Coronary artery (tissue), 2 donors: ENCODE measurements around the gene AP4B1.

Experiments used
- DNase-seq: peaks from one replicate; pipeline ENCODE4 v3.0.0-alpha.2; 2017; ENCODE audit warnings: low spot score
- H3K27ac ChIP-seq, 2 donors: fragments of 200-600 bp; sonication (generic); one replicate each; pipeline ENCODE4 v1.5.1; 2016 to 2019
- H3K4me3 ChIP-seq: fragments of 200-600 bp; sonication (generic); 2 replicates; pipeline ENCODE4 v1.5.1; 2016; ENCODE audit warnings: mild to moderate bottlenecking, moderate library complexity
- CTCF ChIP-seq: fragments of 200-600 bp; sonication (generic); IDR thresholded peaks from one replicate; pipeline ENCODE4 v1.5.1; 2019; ENCODE audit warnings: antibody characterized with exemption

Gene AP4B1

GRCh38 chr1:113929750-113930498, 25.3 kb upstream of the AP4B1 start:
- peak overlapping the region; percentile 91 to 98 for H3K27ac ChIP-seq
- DNase-seq, result peak; percentile 82
- peak overlapping the region; percentile 95 for H3K4me3 ChIP-seq
- TF ChIP-seq CTCF, result no peak

GRCh38 chr1:113928941-113929749, 24.5 kb upstream of the AP4B1 start, which contains the start of gene HIPK1:
TSS of gene HIPK1 (plus strand) at chr1:113929324.
- no peak for TF ChIP-seq CTCF
- Histone ChIP-seq H3K27ac (peak within 1 kb of the TSS; percentile 91 to 98), H3K4me3 (peak within 1 kb of the TSS; percentile 95)
- peak; percentile 96 for DNase-seq

GRCh38 chr1:113928187-113928930, 23.8 kb upstream of the AP4B1 start:
- no peak for TF ChIP-seq CTCF
- no peak for DNase-seq

GRCh38 chr1:113924473-113924872, 19.9 kb upstream of the AP4B1 start:
- DNase-seq, result no peak
- H3K27ac ChIP-seq, result no peak overlapping the region
- no peak for TF ChIP-seq CTCF

More at GRCh38 chr1:113928187-113928930, 23.8 kb upstream of the AP4B1 start:
- peak overlapping the region; percentile 91 to 98 for H3K27ac ChIP-seq
- H3K4me3 ChIP-seq, result peak overlapping the region; percentile 95

GRCh38 chr1:113922957-113923356, 18.4 kb upstream of the AP4B1 start:
- Histone ChIP-seq H3K27ac (no peak overlapping the region), H3K4me3 (no peak overlapping the region)
- DNase-seq, result no peak
- TF ChIP-seq CTCF, result no peak

More at GRCh38 chr1:113924473-113924872, 19.9 kb upstream of the AP4B1 start:
- no peak overlapping the region for H3K4me3 ChIP-seq

- H3K4me3 ChIP-seq, result no peak overlapping the region
Measured at GRCh38 chr1:113918243-113918642, 13.6 kb upstream of the AP4B1 start.

More at GRCh38 chr1:113918243-113918642, 13.6 kb upstream of the AP4B1 start:
- H3K27ac ChIP-seq, result no peak overlapping the region
- no peak for DNase-seq
- TF ChIP-seq CTCF, result no peak
